Fibroblast of lung (primary cell): ENCODE data around the gene WFDC2.

Experiments
- CTCF ChIP-seq, 2 donors: IDR thresholded peaks in 1 of 2; conservative IDR thresholded peaks in 1 of 2; 1 replicate in 1 of 2; 2 replicates in 1 of 2; pipeline ENCODE4 v1.5.1; 2011 to 2012; ENCODE audit warnings: low read length in 2 of 2, control low read depth in 1 of 2, inconsistent platforms in 1 of 2, low read depth in 1 of 2, mild to moderate bottlenecking in 1 of 2
- EZH2 ChIP-seq: IDR thresholded peaks from 2 replicates; pipeline ENCODE4 v1.5.1; 2012; ENCODE audit warnings: low read length, control low read depth, mild to moderate bottlenecking; ENCODE audit errors: missing control alignments

GRCh38 chr20:45506398-45506797 is 36.8 kb downstream of the WFDC2 start:
- TF ChIP-seq CTCF (conservative IDR thresholded peaks at IDR 0.05 in 1 of 2, IDR thresholded peaks at IDR 0.05 in 1 of 2; ENCODE audit: low read depth in 1 of 2, low read length in 2 of 2) = no peak
- TF ChIP-seq EZH2 = no peak
